ENCODE measurements around the gene ADAMTSL3.

GRCh38 chr15:83943043-83943442 is 289.1 kb downstream of the ADAMTSL3 start:
- no peak for TF ChIP-seq CTCF (IDR thresholded peaks at IDR 0.05; ENCODE audit: poor library complexity, severe bottlenecking)
- TF ChIP-seq EP300 (conservative IDR thresholded peaks at IDR 0.05; ENCODE audit: poor library complexity, severe bottlenecking), result no peak
- no peak for TF ChIP-seq TAF1 (IDR thresholded peaks at IDR 0.05; ENCODE audit: low read depth)
- no peak for TF ChIP-seq REST (IDR thresholded peaks at IDR 0.05; ENCODE audit: borderline replicate concordance)

Measured in neural cell (in vitro differentiated cells).